Forelimb muscle (tissue), 1 donor: ENCODE results near the gene MAP3K4. TPM values are rescaled to one million over a fixed set of nuclear protein-coding genes. Genes with fewer than 3 reads are reported as not detected.

Source experiments
- DNase-seq: peaks from one replicate; pipeline ENCODE4 v3.0.0-alpha.2; 2013; ENCODE audit warnings: low read depth
- polyA plus RNA-seq: library from polyadenylated mRNA; unstranded; fragments of 120-200 nt; gene quantifications from one replicate; pipeline ENCODE4 v1.2.1, GENCODE V29; 2013; ENCODE audit not compliant: insufficient read length

MAP3K4 gene
- polyA plus RNA-seq, 1 donor = 22.5 TPM

DNA sequence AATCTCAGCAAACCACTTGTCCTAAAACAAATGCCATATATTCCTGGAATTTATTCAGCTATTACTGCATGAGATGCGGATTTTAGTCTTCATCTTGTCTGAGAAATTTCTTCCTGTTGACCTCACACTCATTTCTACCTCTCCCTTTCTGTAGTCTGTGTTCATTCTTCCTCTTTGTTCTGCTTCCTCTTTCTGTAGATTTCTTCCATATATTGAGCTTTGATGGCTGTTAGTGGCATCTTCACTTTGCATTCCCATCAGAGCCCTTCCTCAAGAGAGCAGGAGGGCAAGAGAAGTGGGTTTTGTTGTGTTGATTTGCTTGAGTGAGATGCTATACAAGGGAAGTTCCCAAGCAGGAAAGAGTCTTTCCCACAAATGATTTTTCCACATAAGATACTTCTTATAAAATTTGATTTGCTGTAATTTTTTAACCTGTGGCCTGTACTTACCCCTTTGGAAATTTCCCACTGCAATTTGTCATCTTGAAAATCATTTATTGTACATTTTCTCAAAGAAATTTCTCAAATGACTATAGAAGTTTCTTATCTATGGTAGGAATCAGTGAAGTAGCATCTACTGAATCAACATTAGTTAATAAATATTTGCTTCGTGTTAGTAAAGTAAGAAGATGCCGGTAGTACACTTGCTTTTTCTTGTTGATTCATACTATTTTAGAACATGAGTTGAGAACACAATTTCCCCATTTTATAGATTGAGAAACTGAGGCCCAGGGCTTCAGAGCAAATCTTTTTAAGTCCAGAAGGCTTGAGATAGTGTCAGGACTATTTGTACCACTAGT, 43.8 kb downstream of the MAP3K4 start:
- no peak for DNase-seq

DNA sequence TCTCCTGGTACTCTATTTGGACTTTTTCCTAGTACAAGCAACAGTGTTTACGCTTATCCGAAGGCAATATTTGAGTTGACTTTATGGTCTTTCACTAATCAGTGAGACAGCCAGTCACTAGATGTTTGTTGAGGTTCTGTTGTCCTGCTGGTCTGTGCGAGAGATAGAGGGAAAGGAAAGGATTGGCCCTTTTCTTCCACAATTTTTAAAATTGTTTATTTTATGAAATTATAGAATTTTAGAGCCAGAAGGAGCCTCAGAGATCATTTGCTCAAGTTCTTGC, 44.4 kb downstream of the MAP3K4 start:
- DNase-seq = no peak

DNA sequence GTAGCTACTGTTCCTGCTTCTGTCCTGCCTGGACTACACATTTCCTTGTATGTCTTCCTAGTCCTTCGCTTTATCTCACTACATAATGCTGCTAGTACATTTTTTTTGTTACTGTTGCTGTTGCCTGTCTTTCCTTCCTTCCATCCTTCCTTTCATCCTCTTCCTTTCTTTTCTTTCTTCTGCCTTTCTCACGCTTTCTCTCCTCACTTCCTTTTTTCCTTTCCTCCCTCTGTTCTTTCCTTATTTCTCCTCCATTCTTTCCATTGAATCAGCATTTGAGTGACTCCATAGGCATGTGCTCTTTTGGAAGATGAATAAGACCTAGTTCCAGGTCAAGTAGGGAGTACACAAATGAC, 46.3 kb downstream of the MAP3K4 start:
- no peak for DNase-seq

DNA sequence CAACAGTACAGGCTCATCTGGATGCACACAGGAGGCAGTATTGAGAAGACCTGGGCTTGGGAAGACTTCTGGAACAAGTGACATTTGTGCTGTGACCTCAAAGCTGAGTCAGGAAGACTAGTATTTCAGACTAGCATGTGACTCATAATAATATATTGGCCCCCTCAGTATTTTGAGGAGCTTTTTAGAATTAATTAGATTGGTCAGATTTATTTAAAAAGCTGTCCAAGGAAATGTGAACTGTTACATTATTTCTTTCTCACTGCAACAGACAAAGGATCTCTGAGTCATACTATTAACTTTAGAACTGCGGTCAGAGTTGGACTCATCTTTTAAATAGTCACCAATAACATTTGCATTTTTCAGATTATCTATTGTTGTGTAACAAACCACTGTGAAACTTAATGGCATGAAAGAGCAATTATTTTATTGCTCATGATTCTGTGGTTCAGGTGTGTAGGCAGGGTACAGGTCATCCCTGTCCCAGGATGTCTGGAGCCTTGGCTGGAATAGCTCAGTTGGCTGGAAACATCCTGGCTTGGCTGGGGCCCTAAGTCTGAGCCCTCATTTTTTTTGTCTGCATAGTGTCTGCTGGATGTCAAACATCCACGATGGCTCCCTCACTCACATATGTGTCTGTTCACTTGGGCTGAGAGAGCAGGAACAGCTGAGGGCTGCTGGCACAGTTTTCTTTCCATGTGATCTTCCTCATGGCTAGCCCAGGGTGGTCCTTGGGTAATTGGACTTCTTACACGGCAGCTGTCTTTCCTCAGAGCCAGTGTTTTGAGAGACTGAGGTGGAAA, 46.9 kb downstream of the MAP3K4 start:
- DNase-seq = peak; percentile 32

DNA sequence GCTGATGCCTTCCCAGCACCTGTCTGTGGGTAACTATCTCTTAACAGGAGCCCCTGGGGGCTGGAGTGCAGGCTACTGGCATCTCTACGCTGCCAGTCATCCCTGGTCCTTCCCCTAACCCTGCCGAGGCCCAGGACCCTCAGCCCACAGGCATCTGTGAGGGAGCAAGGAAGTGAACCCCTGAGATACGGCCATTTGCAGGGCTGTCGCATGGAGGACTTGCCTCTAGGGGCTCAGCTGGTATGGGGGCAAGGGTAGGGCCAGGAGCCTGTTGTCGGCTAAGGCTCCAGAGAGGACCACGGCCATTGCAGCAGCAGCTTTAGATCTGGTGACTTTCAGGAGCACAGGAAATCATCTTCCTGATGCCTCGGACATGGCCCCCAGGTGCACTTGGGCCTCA, 49.7 kb downstream of the MAP3K4 start:
- DNase-seq = no peak

DNA sequence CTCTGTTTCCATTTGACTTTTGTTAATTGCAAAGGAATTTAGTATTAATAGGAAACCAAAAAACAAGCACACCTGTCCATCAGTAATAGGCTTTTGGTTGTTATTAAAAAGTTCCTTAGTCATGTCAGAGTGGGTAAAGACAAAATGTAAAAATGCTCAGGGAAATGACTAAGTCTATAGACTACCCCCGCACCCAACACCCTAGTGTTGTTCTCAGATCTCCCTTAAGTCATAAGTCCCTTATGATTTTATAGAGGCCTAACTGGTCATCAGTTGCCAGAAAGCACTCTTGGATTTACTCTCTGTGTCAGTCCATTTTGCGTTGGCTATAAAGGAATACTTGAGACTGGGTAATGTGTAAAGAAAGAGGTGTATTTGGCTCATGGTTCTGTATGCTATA, 52.8 kb downstream of the MAP3K4 start:
- no peak for DNase-seq

DNA sequence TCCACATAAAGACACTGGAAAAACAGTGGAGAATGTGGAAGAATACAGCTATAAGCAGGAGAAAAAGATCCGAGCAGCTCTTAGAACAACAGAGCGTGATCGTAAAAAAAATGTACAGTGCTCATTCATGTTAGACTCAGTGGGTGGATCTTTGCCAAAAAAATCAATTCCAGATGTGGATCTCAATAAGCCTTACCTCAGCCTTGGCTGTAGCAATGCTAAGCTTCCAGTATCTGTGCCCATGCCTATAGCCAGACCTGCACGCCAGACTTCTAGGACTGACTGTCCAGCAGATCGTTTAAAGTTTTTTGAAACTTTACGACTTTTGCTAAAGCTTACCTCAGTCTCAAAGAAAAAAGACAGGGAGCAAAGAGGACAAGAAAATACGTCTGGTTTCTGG, 57.1 kb downstream of the MAP3K4 start:
- DNase-seq = peak; percentile 64

GRCh38 chr6:161050134-161050765, 58.7 kb downstream of the MAP3K4 start:
- no peak for DNase-seq

DNA sequence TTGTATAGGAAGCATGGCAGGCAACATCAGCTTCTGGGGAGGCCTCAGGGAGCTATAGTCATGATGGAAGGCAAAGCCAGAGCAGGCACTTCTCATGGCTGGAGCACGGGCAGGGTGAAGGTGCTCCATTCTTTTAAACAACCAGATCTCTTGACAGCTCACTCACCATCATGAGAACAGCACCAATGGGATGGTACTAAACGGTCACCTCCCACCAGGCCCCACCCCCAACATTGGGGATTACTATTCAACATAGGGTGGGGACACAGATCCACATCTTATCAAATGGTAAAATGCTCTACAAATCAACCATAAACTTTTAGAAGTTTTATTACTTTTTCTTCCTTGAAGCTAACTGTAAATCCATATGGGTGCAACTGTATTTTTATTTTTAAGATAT, 61.5 kb downstream of the MAP3K4 start:
- no peak for DNase-seq

DNA sequence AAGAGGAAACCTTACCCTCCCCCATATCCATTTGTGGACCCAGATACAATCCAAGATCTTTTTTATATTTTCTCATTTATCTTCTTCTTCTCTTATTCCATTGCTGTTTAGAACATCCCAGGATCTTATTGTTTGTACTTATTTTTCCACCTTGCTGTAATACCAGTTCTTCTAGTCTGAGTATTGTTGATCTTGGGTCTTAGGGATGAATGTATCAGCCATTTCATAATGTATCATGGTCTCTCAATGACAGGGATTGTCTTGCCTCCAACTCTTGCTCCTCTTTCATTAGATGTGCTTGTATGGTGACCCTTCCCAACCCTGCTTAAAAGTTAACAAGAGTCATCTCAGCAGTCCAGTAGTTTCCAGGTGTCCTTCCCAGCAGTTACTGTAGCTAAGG, 63.3 kb downstream of the MAP3K4 start:
- DNase-seq = no peak

GRCh38 chr6:161056451-161056850, 64.9 kb downstream of the MAP3K4 start:
- DNase-seq = no peak

DNA sequence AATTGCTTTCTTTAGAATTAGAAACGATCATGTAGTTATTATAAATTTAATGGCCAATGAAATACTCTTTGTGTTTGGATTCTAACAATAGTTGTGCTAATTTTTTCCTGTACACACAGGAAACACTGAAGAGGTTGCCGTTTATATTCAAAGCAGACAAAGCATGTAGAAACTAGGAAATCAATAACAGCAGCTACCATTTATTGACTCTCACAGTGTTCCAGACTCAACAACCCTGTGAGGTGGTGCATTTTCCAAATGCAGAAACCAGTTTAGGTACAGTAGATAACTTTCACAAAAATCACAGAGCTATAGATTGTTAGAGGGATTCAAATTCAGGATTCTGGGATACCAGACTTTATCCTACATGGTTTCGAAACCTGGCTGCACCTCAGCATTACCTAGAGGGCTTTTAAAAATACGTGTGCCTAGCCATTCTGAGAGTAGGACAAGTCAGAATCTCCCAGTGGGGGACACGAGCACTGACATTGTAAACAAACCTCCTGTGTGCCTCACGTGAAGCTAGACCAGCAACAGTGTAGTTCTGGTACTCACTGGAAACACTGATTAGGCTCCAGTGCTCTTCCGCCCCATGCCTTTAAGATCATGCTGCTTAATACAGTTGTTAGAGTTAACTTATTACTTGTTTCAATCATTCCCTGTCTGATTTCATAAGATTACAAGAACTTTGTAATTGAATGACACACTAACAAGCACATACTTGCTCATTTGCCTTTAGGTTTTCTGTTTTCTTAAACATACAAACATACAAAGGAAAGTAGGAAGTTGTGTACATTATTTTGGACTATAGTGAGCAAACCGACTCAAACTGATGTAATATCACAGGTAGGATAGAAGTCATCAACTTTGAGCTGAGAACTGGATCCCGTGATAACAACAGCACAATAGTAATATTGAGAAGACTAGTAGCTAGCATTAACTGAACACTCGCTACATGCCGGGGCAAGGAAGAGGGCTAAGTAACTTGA, 65.8 kb downstream of the MAP3K4 start:
- DNase-seq = no peak

DNA sequence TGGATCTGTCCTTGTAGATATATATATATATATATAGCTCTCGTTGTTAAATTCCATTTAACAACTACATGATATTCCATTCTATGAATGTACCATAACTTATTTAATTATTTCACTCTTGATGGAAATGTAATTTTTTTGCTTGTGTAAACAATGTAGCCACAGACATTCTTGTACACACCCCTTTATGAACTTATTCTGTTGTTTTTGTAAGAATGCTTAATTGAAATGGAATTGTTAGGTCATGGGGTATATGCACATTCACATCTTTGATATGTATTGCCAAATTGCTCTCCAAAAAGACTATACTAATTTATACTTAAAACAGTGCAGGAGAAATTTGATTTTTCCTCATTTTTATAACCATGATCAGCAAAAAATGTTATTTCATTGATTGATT, 67.2 kb downstream of the MAP3K4 start:
- DNase-seq = no peak

- DNase-seq = no peak
Observed at GRCh38 chr6:161061576-161061975, 70.0 kb downstream of the MAP3K4 start.

DNA sequence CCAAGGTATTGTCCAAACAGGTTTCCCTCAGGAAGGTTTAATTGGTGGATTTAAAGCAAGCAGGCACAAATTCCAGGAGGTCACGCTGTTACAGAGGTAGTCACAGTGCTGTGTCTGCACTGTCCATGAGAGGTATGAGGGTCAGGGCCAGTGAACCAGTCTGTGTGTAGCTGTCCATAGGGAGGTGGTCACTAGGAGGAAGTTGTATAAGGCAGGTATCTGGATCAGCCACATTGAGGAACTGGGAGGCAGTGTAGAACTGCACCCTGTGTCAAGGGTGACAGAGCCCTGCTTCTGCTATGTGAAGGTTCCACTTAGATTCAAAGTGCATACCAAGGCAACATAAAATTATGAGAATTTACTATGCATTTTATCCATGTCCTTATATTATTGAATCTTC, 73.3 kb downstream of the MAP3K4 start:
- no peak for DNase-seq

DNA sequence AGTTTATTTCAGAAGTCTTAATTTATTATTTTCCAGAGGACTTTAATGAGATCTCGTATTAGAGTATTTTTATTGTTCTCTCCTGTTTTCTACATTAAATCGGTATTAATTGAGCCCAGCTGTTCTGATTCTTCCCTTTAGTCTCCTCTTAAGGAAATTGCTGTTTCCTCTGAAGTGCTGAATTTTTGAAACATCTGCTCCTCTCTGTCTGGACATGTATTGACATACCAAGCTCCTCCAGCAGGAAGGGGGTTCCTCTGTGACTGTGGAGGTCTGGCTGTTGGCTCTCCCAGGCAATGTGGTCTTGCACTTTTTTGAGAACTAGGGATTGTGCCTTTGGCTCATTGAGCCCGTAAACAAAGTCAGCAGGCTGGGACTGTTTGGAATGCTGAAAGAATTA, 74.9 kb downstream of the MAP3K4 start:
- DNase-seq = no peak

- DNase-seq = no peak
Observed at GRCh38 chr6:161067749-161068148, 76.2 kb downstream of the MAP3K4 start.

DNA sequence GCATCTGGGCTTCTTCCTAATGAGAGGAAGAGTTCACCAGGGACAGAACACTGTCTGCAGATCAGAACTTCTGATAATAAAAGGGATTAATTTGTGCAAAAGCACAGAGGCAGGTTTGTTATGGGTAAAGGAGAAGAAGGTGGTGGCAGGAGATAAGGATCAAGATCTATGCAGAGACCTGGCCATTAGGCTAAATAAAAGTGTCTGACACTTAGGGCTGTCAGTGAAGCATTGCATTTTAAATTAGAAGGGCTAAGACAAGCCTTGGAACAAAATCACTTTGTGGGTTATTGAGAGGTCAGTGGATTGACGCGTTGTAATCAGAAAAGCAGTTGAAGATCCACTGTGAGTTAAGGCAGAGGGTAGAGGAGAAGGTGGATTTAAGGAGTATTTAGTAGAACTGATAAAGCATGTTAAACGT, 76.8 kb downstream of the MAP3K4 start:
- DNase-seq = no peak

DNA sequence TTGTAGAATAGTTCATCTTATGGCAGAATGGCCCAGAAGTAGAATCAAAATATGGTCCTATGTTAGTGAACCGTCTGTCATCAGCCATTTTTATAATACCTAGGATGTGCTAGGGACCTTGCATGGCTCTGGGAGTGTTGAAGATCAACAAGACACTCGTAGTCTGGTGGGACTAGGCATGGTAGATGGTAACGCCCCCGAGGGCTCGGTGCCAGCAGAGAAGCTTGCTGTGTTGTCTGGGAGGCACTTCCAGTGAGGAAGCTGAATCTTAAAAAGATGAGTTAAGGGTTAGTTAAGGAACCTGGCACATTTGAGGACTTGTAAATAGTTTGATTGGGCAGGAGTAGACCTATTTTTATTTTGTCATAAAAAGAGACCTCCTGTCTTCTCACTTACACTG, 82.4 kb downstream of the MAP3K4 start:
- DNase-seq = no peak

GRCh38 chr6:161074496-161075121, 83.0 kb downstream of the MAP3K4 start:
- DNase-seq = no peak

- no peak for DNase-seq
Observed at GRCh38 chr6:161076181-161076677, 84.7 kb downstream of the MAP3K4 start.
